Activated CD8-positive, alpha-beta memory T cell treated with anti-CD3 and anti-CD28 coated beads for 36 hours (primary cell): Measurements from ENCODE around the gene CHST7. TPM values are rescaled to one million over a fixed set of nuclear protein-coding genes. Genes with fewer than 3 reads are reported as not detected.

ENCODE experiments used
- CTCF ChIA-PET: fragments of 350-600 bp; sonication (Branson Sonifier 250); formaldehyde crosslinking; loops from one replicate; lab custom pipeline; 2021; ENCODE audit warnings: antibody characterized with exemption; lab: Charles Lee
- POLR2A ChIA-PET: fragments of 350-600 bp; sonication (Branson Sonifier 250); formaldehyde crosslinking; loops from one replicate; lab custom pipeline; 2021; ENCODE audit warnings: antibody characterized with exemption; lab: Charles Lee
- total RNA-seq, 2 experiments: library from RNA; stranded (reverse); gene quantifications; one replicate each; pipeline ENCODE4 v1.2.3, GENCODE V29; 2021

Gene CHST7
- total RNA-seq, 2 experiments from 2014 or later, result 2.6 to 3.0 TPM

DNA sequence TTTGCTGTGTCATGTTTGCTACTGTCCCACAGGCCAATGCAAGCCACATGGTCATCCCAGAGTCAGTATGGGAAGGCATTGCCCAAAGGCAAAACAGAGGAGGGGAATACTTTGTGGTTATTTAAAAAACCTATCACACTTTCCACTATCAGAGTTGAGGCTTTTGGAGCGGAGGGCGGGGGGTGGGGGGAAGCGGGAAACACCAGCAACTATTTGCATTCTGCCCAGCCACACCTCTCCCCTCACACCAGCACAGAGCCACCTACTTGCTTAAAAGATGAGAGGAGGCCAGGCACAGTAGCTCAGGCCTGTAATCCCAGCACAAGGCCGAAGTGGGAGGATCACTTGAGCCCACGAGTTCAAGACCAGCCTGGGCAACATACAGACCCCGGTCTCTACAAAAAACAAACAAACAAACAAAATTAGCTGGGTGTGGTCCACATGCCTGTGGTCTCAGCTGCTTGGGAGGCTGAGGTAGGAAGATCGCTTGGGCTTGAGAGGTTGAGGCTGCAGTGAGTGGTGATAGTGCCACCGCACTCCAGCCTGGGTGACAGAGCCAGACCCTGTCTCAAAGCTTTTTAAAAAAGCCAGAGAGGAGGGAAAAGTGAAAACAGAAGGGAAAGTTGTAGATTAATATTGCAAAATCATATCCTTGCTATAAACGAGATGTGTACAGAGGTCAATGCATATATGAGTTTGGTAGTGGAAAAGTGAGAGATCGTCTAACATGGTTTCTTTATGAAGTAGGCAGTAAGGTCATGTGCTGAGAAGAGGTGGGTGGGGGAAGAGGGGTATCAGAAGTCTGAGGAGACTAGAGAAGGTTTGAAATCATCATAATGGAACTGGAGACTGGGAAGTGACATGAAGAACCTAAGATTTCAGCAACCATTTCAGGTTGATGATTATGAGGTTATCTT lies 1.9 kb upstream of the CHST7 start:
- ChIA-PET CTCF (interaction anchor here (0.9 kb wide), 1 partner anchor 15 kb away, joined by 4 read pairs; no protein-coding TSS in a partner anchor), POLR2A (no interaction called here)

DNA sequence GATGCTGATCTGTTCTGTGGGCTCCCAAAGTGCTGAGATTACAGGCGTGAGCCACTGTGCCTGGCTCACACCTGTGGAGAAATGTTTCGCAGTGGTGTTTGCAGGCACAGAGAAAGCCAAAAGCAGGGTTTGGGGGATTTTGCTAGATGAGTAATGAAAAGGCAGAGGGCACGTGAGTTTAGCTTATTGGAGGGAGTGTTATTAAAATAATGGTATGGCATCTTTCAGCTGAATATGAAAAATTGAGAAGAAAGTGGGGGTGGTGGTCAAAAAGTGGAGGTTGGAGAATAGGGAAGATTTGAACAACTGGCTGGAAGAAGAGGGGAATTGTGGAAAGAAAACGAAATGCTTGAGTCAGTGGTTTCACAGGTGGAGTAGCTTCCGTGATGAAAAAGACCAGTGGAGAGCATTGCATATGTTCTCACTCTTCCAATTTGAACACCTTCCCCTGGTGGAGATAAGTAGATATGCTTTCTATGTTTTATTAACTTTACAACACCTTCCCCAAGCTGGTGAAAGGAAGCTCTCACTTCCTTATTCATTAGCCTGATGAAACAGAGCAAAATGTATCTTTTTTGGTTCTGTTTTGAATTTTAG lies 1.1 kb upstream of the CHST7 start:
- ChIA-PET CTCF (interaction anchor here (0.9 kb wide), 1 partner anchor 14 kb away, joined by 4 read pairs; no protein-coding TSS in a partner anchor), POLR2A (no interaction called here)

DNA sequence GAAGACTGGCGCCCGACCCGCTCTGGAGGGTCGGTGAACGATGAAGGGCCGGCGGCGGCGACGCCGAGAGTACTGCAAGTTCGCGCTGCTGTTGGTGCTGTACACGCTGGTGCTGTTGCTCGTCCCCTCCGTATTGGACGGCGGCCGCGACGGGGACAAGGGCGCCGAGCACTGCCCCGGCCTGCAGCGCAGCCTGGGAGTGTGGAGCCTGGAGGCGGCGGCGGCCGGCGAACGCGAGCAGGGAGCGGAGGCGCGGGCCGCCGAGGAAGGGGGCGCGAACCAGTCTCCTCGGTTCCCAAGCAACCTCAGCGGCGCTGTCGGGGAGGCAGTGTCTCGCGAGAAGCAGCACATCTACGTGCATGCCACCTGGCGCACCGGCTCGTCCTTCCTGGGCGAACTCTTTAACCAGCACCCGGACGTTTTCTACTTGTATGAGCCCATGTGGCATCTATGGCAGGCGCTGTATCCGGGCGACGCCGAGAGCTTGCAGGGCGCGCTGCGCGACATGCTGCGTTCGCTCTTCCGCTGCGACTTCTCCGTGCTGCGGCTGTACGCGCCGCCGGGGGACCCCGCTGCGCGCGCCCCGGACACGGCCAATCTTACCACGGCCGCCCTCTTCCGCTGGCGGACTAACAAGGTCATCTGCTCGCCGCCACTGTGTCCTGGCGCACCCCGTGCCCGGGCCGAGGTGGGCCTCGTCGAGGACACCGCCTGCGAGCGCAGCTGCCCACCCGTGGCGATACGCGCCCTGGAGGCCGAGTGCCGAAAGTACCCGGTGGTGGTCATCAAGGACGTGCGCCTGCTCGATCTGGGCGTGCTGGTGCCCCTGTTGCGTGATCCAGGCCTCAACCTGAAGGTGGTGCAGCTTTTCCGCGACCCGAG lies 568 bp downstream of the CHST7 start:
- ChIA-PET CTCF (no interaction called here), POLR2A (no interaction called here)

DNA sequence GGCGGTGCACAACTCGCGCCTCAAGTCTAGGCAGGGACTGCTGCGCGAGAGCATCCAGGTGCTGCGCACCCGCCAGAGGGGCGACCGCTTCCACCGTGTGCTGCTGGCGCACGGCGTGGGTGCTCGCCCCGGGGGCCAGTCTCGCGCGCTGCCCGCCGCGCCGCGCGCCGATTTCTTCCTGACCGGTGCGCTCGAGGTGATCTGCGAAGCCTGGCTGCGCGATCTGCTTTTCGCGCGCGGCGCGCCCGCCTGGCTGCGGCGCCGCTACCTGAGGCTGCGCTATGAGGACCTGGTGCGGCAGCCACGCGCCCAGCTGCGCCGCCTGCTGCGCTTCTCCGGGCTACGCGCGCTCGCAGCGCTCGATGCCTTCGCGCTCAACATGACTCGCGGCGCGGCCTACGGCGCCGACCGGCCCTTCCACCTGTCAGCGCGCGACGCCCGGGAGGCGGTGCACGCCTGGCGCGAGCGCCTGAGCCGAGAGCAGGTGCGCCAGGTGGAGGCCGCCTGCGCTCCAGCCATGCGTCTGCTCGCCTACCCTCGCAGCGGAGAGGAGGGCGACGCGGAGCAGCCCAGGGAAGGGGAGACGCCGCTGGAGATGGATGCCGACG lies 1.3 kb downstream of the CHST7 start:
- ChIA-PET CTCF (no interaction called here), POLR2A (no interaction called here)

DNA sequence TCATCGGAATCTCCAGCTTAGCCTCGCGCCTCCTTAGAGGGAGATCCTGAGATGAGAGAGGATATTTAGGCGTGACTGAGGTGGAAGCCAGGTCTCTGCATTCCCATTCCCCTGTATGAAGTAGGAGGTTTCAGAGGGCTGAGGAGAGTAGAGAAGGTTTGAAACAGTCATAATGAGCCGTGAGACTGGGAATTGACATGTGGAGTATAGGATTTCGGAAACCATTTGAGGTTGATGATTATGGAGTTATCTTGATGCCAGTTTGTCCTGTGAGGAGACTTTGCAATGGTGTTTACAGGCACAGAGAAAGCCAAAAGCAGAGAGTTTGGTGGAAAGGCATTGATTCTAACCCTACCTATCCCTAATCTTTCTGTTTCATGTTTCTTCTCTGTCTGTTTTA lies 2.0 kb downstream of the CHST7 start:
- CTCF ChIA-PET, result no interaction called here
- POLR2A ChIA-PET, result no interaction called here

DNA sequence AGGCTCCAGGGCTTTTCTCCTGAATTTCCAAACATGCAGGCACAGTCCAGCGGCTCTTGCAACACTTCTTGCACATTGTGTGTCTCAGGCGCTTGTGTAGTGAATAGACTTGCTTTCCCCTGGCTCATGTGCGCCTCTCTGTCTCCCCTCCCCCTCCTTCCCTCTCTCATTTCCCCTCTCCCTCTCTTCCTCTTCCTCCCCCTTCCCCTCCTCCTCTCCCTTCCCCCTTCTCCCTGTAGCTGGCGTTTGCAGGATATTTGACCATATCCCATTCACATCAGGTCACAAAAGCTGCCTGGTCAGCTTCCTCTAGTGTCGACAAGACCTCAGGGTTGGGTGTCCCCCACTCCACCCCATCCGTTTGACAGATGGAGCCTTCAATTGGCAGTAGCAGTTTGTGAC lies 2.4 kb downstream of the CHST7 start:
- ChIA-PET CTCF (no interaction called here), POLR2A (no interaction called here)

DNA sequence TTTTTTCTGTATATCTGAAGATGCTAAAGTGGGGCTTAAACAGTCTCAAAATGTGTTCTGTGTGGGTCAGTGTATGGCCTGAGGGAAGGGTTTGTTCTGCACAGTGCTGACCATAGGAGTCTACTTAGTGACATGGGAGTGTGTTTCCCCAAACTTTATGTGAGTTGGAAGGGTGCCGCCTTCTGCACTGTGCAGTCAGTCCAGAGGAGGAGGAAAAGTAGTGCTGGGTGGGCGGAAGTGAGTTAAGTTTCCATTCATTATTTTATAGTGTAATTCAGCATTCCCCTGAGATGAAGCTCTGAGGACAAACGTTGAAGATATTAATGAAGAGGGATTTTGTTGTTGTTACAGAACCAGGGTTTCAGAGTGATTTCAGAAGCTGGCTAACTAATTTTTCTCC lies 2.9 kb downstream of the CHST7 start:
- CTCF ChIA-PET, result no interaction called here
- POLR2A ChIA-PET, result no interaction called here

DNA sequence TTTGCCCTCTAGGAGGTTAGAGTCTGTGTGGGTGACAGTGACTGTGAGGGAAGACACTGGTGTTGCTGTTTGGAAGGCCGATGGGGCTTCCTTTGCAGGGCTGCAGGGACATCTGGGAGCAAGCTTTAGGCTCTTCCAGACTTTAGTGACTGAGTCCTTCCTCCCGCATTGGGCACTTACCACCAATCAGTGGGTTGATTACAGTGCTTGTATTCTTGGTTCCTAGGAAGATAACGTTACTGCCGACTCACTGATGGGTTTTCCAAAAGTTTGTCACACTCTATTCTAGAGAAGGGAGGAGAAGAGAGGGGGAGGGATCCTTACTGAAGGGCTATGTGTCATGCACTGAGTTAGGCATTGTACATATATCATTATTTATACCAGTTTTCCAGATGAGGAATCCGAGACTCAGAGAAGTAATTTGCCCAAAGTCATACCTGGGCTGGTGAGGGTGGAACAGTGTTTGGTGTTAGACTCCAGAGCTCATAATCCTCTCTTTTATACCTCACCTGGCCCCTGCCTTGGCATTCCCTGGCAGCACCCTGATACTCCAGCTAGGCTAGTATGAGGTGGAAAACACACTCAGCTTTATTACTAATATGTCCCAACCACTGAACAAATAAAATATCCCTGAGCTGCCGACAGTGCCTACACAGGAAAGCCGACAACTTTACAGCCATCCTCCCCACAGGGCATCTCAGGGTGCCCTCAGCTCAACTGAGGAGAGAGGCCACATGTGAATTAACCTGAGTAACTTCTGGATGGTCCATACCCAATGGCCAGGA lies 3.8 kb downstream of the CHST7 start:
- CTCF ChIA-PET, result interaction anchor here (0.7 kb wide), 1 partner anchor 152 kb away, joined by 3 read pairs; no protein-coding TSS in a partner anchor
- POLR2A ChIA-PET, result no interaction called here

DNA sequence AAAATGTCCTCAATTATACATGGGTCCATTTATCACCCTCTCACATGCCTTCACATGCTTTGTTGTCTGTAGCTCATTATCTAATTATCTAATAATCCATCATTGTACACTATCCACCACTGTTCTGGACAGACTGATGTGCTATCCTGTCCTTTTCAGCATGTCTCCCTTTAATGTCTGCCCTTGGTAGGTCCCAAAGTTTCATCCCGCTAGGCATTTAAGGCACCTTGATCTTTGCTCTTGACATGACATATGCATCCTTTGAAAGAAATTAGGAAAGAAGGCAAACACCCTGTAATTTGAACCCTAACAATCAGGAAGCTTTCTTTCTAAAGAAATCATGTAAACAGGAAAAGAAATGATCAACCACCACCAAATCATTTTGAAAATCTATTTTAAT lies 5.7 kb downstream of the CHST7 start:
- CTCF ChIA-PET, result no interaction called here
- POLR2A ChIA-PET, result interaction anchor here (0.6 kb wide), 1 partner anchor 1823 kb away, joined by 5 read pairs; no protein-coding TSS in a partner anchor

DNA sequence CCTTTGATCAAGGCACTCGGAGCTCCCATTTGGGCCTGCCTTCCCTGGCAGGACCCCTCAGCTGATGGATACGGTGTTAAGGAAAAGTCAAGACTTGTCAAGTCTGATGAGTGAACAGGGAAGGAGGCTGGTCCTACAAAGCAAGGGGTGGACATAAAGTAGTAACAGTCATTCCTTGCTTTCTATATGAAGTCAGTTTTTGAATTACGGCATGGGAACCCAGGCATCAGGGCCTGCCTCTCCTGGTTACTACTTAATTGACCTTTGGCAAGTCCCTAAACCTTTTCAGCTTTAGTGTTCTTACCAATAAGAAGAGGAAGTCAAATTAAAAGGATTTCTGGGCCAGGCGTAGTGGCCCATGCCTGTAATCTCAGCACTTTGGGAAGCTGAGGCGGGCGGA lies 7.0 kb downstream of the CHST7 start:
- ChIA-PET CTCF (no interaction called here), POLR2A (interaction anchor here (0.6 kb wide), 1 partner anchor 21 kb away, joined by 3 read pairs; no protein-coding TSS in a partner anchor)

DNA sequence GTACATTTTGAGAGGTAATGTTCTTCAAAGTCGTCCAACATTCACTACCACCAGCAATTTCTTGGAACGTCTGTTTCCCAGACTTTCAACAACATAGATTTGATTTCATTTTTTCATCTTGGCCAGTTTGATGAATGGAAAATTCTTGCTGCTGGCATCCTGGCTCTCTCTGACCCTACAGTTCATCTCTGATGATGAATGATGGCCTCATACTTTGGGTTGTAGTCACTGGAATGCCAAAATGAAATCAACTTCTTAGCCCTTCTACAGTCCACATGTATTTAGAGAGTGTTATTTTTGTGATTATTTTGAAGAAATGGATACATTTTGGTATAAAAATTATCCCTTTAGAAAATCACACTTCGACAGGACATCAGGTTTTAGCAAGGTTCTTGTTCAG lies 8.8 kb downstream of the CHST7 start:
- CTCF ChIA-PET, result no interaction called here
- POLR2A ChIA-PET, result no interaction called here

DNA sequence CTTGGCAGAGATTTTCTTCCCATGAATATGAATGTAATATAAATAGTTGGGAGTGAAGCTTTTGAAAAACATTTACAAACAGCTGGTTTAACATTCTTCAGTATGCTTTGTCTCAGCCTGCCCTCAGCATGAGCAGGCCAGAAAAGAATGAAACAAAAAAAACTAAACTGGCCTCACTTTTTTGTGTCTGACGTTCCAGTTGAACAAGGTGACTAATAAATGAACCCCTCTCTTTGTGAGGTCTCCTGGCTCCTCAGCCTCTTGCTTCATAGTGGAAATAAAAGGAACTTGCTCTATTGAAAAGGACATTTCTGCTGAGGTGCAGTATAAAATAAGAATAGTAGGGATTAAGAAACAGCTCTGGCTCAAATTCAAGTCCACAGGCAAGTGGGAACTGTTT lies 9.4 kb downstream of the CHST7 start:
- ChIA-PET POLR2A (interaction anchor here (0.7 kb wide), 1 partner anchor 177 kb away, joined by 4 read pairs; no protein-coding TSS in a partner anchor), CTCF (no interaction called here)

DNA sequence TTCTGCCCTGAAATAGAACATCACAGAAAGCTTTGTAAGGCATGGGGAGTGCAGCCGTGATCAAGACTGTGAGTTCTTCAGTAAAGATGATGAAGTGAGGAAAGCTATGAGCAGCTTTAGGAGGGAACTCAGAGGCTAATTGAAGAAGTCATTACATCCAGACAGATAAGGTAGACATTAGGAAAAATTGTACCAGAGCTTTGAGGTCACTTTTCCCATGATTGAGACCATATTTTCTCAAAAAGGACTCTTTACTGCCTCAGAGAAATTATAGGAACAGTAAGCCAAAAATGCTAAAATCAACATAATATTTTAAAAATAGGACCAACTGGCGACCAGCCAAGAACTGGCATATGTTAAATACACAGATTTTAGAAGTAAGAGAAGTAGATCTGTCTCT lies 11.2 kb downstream of the CHST7 start:
- ChIA-PET CTCF (no interaction called here), POLR2A (no interaction called here)

DNA sequence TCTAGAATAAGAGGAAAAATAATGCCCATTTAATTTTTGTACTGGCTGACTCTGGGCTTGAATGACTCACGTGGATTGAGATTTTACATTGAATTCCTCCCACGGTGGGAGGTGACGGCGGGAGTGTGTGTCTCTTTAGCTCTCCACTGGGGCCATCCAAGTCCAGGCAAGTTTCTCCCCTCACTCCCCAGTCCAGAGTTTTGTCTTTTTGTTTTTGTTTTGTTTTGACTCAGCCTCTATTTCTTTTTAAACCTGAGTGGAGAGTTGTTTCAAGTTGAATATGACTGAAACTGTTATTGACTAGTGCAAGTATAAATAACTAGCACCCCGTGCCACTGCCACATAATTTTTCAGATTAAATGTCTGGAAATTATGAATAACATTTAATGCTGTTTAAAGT lies 13.6 kb downstream of the CHST7 start:
- CTCF ChIA-PET, result no interaction called here
- POLR2A ChIA-PET, result no interaction called here

DNA sequence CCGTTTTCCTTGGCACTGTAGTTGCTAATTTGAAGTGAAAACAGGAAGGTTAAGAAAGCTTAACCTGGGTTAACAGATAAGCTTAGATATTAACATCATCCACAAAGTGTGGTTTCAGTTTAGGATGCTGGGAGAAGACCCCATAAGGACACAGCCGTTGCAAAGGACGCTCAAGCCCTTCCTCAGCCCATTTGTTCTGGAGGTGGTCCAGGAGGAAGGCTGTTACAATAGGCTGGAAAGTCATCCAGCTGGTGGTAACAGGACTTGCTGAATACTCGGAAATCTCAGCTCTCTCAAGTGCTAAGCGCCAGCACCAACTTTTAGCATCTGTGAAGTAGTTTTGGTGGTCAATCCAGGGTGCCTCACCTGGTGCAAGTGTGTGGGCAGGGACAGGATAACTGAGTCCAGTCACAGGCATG lies 14.2 kb downstream of the CHST7 start:
- ChIA-PET POLR2A (no interaction called here), CTCF (interaction anchor here (0.8 kb wide), 1 partner anchor 54 kb away, joined by 3 read pairs; no protein-coding TSS in a partner anchor)

DNA sequence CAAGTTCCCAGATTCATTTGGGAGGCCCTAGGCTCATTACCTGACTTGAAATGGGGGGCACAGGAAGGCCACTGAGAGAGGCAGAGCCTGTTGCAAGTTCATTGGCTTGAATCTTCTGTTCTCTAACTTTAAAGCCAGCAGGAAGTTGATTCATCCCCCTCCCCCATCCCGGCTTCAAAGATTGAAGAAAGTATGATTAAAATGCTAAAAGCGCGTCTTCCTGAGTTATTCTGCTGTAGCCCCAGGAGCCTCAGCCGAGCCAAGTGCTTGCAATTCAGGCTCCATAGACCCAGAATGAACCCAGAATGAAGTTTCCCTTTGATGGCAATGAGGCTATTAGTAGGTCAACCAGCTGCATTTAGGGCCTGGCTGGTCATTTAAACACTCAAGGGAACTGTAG lies 14.7 kb downstream of the CHST7 start:
- CTCF ChIA-PET, result interaction anchor here (0.8 kb wide), 1 partner anchor 54 kb away, joined by 3 read pairs; no protein-coding TSS in a partner anchor
- POLR2A ChIA-PET, result no interaction called here

DNA sequence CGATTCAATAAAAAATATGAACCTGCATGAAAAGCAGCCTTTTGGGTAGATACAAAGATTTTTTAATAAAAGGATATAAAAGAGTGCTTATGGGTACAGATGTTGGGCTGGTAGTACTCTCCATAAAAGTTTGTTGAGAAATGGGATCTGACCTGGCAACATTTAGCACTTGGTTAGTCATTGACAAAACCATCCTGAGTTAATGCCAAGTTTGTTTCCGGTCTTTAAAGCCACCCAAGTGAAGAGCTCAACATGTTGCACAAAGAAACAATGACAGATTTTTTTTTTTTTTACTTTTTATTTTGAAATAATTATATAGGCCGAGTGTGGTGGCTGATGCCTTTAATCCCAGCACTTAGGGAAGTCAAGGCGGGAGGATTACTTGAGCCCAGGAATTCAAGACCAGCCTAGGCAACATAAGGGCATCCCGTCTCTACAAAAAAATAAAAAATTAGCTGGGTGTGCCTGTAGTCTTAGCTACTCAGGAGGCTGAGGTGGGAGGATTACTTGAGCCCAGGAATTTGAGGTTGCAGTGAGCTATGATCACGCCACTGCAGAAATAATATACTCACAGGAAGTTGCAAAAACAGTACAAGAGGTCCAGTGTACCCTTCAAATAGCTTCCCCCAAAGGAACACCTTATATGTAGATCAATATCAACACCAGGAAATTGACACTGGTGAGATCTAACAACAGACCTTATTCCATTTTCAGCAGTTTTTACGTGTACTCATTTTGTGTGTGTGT lies 16.6 kb downstream of the CHST7 start:
- POLR2A ChIA-PET, result no interaction called here
- CTCF ChIA-PET, result no interaction called here

DNA sequence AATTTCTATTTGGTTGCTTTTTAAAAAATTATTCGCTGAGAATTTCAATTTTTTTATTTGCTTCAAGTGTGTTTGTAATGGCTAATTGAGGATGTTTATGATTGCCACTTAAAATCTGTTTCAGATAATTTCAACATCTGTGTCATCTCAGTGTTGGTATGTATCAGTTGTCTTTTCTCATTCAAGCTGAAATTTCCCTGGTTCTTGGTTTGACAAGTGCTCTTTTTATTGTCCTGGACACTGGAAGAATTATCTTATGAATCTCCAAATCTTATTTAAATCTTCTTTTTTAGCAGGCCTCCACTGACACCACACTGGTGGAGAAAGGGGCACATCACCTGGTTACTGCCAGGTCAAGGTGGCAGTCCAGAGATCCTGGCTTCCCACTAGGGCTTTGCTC lies 21.5 kb downstream of the CHST7 start:
- ChIA-PET POLR2A (no interaction called here), CTCF (no interaction called here)
